K562 (cell line): ENCODE results near the gene MRPL55. TPM values are rescaled to one million over a fixed set of nuclear protein-coding genes. Genes with fewer than 3 reads are reported as not detected.

Source experiments
- CCAR2 ChIP-seq: fragments of 200-400 bp; formaldehyde crosslinking; IDR thresholded peaks from 2 replicates; pipeline ENCODE4 v1.6.1; 2017; ENCODE audit warnings: mild to moderate bottlenecking, low read depth, low read length
- E2F1 ChIP-seq: sonication (generic); formaldehyde crosslinking; IDR thresholded peaks from 2 replicates; pipeline ENCODE4 v1.8.1; 2023; ENCODE audit warnings: mild to moderate bottlenecking, missing genetic modification reagents, moderate library complexity
- KAT7 ChIP-seq: sonication (generic); formaldehyde crosslinking; IDR thresholded peaks from 2 replicates; pipeline ENCODE4 v1.8.0; 2022; ENCODE audit warnings: missing genetic modification reagents, mild to moderate bottlenecking, borderline replicate concordance
- NCOR1 ChIP-seq: fragments of 450-650 bp; IDR thresholded peaks from 2 replicates; pipeline ENCODE4 v1.6.1; 2016; ENCODE audit warnings: mild to moderate bottlenecking, moderate library complexity
- NR2F6 ChIP-seq: fragments of 450-650 bp; formaldehyde crosslinking; IDR thresholded peaks from 2 replicates; pipeline ENCODE4 v1.4.0; 2020; ENCODE audit warnings: mild to moderate bottlenecking
- PHB2 ChIP-seq: fragments of 450-650 bp; IDR thresholded peaks from 2 replicates; pipeline ENCODE4 v1.6.1; 2017; ENCODE audit warnings: low read depth
- PRDM10 ChIP-seq: fragments of 450-650 bp; IDR thresholded peaks from 2 replicates; pipeline ENCODE4 v1.6.1; 2018; ENCODE audit not compliant: partially characterized antibody
- PTTG1 ChIP-seq: fragments of 450-650 bp; IDR thresholded peaks from 2 replicates; pipeline ENCODE4 v1.6.1; 2016; ENCODE audit warnings: low read depth, mild to moderate bottlenecking, missing genetic modification characterization, missing compliant biosample characterization
- RBM17 ChIP-seq: fragments of 200-400 bp; formaldehyde crosslinking; IDR thresholded peaks from 2 replicates; pipeline ENCODE4 v1.6.1; 2017; ENCODE audit warnings: low read depth, mild to moderate bottlenecking, low read length, borderline replicate concordance
- RUNX1 ChIP-seq: sonication (generic); IDR thresholded peaks from 2 replicates; pipeline ENCODE4 v1.6.1; 2016; ENCODE audit warnings: antibody characterized with exemption, low read depth
- SAFB2 ChIP-seq: fragments of 200-400 bp; formaldehyde crosslinking; IDR thresholded peaks from 2 replicates; pipeline ENCODE4 v1.6.1; 2018; ENCODE audit warnings: borderline replicate concordance, low read length, low read depth, moderate library complexity; ENCODE audit not compliant: severe bottlenecking
- SOX6 ChIP-seq: fragments of 450-650 bp; IDR thresholded peaks from 2 replicates; pipeline ENCODE4 v1.6.1; 2014; ENCODE audit warnings: mild to moderate bottlenecking
- ZBTB1 ChIP-seq: sonication (generic); formaldehyde crosslinking; IDR thresholded peaks from 2 replicates; pipeline ENCODE4 v1.8.1; 2023; ENCODE audit warnings: missing genetic modification reagents, low read depth, mild to moderate bottlenecking, borderline replicate concordance
- ZKSCAN1 ChIP-seq: fragments of 150-350 bp; IDR thresholded peaks from 2 replicates; pipeline ENCODE4 v1.6.1; 2016; ENCODE audit warnings: low read depth, low read length
- ZNF146 ChIP-seq: IDR thresholded peaks from one replicate; pipeline ENCODE4 v1.6.1; 2018; ENCODE audit warnings: missing compliant biosample characterization; ENCODE audit not compliant: unreplicated experiment
- ZNF263 ChIP-seq: sonication (generic); formaldehyde crosslinking; IDR thresholded peaks from 2 replicates; pipeline ENCODE4 v1.8.0; 2022; ENCODE audit warnings: mild to moderate bottlenecking, missing genetic modification reagents, borderline replicate concordance
- polyA plus RNA-seq, 8 experiments: library from polyadenylated mRNA; depleted of rRNA in 4 of 8; stranded (reverse) in 5 of 8; unstranded in 3 of 8; fragments of >200 nt; fragmentation: Nextera tagmentation in 2 of 8; fragmentation: Illumina TruSeq in 1 of 8; extraction: Ambion mirVana in 2 of 8; extraction: Trizol in 1 of 8; gene quantifications; 2 replicates each; pipeline versions ENCODE4 v1.2.1 to v1.2.3, GENCODE V29; 2011 to 2014; ENCODE audit warnings: inconsistent platforms in 1 of 8, missing spikeins in 1 of 8
- total RNA-seq, 7 experiments: library from RNA; depleted of rRNA in 6 of 7; stranded (reverse); fragments of >200 nt in 6 of 7; fragmentation: Illumina TruSeq in 2 of 7; extraction: Trizol in 2 of 7; gene quantifications; 2 replicates each; pipeline versions ENCODE4 v1.2.1 to v1.2.3, GENCODE V29; 2011 to 2021; ENCODE audit warnings: low replicate concordance in 1 of 7
- TF ChIP-seq, protein P1 (sequence below), 2 experiments: fragments of 150-350 bp in 1 of 2; IDR thresholded peaks; 2 replicates each; pipeline ENCODE4 v1.6.1; 2012 to 2016; ENCODE audit warnings: low read depth in 2 of 2, low read length in 2 of 2, mild to moderate bottlenecking in 1 of 2, moderate library complexity in 1 of 2

The MRPL55 gene
- total and polyA plus RNA-seq, 9 of the 15 experiments (the other 6 are each of a cell fraction or from before 2014, with no cell fraction given) = 34.9 to 228 (median 81.0) TPM

DNA sequence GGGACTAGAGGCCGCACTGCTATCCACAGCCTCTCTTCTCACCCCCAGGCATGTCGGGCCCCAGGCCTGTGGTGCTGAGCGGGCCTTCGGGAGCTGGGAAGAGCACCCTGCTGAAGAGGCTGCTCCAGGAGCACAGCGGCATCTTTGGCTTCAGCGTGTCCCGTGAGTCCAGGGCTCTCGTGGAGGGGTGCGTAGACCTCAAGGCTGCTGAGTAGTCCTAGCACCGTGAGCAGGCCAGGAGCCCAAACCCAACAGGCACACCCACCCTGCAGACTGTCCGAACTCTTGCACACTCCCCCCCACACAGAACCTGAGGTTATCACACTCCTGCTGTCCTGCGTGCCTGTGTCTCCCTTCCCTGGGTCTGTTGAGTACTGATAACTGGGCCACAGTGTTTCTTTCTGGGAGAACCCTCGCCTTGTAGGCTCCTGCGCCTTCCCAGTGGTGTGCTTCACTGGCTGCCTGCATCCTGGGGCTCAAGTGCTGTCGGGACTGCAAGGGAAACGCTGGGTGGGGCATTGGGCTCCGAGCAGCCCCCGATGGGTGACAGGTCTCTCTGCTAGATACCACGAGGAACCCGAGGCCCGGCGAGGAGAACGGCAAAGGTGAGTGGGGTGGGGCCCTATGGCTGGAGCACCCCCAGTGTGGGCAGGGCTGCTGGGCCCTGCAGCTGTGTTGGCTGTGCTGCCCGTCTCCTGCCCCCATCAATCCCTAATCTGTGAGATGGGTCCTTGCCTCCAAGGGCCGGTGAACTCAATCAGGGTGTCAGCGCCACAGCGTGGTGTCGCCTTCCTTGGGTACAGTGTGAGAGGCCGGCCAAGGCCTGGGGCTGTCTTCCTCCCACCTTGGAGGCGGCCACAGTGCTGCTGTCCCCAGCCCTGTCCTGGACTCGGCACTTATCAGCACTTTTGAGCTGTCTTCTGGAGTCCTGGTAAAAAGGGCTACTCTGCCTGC is 36.6 kb upstream of the MRPL55 start (continued):
- TF ChIP-seq, protein P1, sequence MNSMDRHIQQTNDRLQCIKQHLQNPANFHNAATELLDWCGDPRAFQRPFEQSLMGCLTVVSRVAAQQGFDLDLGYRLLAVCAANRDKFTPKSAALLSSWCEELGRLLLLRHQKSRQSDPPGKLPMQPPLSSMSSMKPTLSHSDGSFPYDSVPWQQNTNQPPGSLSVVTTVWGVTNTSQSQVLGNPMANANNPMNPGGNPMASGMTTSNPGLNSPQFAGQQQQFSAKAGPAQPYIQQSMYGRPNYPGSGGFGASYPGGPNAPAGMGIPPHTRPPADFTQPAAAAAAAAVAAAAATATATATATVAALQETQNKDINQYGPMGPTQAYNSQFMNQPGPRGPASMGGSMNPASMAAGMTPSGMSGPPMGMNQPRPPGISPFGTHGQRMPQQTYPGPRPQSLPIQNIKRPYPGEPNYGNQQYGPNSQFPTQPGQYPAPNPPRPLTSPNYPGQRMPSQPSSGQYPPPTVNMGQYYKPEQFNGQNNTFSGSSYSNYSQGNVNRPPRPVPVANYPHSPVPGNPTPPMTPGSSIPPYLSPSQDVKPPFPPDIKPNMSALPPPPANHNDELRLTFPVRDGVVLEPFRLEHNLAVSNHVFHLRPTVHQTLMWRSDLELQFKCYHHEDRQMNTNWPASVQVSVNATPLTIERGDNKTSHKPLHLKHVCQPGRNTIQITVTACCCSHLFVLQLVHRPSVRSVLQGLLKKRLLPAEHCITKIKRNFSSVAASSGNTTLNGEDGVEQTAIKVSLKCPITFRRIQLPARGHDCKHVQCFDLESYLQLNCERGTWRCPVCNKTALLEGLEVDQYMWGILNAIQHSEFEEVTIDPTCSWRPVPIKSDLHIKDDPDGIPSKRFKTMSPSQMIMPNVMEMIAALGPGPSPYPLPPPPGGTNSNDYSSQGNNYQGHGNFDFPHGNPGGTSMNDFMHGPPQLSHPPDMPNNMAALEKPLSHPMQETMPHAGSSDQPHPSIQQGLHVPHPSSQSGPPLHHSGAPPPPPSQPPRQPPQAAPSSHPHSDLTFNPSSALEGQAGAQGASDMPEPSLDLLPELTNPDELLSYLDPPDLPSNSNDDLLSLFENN (IDR thresholded peaks at IDR 0.05; ENCODE audit: low read depth in 2 of 2, low read length in 2 of 2) = peak in 1 of 2 experiments; percentile 85; a peak in 2 of 4 replicates
- TF ChIP-seq ZKSCAN1 (peak; percentile 71; the same call in 1 of the 2 replicates), PHB2 (peak; percentile 79), E2F1 (0 out of 2 replicates have a peak, but pooled peaks have one; percentile 67), ZNF146 (CRISPR knock-in tag) (no peak), PTTG1 (tag) (no peak), NR2F6 (no peak), SAFB2 (no peak), NCOR1 (peak; percentile 96), ZNF263 (CRISPR knock-in tag) (peak; percentile 79), RBM17 (no peak), RUNX1 (peak; percentile 83; the same call in 1 of the 2 replicates), SOX6 (peak; percentile 92), CCAR2 (no peak), ZBTB1 (CRISPR knock-in tag) (no peak), KAT7 (CRISPR knock-in tag) (peak; percentile 71; the same call in 1 of the 2 replicates), PRDM10 (peak; percentile 63)
